DMS153 treated with DMSO at 0.1 percent for 48 hours (cell line): ENCODE measurements around the gene GGT5.
"Not testable (repeated sequence)": the region's sequence is repeated elsewhere in the genome, so short reads cannot be mapped to it uniquely, and the experiment has no call there.

Source experiments
- DNase-seq: peaks from one replicate; lab custom pipeline; 2025; ENCODE audit not compliant: unreplicated experiment; lab: John Stamatoyannopoulos, UW

GGT5 gene, protein sequence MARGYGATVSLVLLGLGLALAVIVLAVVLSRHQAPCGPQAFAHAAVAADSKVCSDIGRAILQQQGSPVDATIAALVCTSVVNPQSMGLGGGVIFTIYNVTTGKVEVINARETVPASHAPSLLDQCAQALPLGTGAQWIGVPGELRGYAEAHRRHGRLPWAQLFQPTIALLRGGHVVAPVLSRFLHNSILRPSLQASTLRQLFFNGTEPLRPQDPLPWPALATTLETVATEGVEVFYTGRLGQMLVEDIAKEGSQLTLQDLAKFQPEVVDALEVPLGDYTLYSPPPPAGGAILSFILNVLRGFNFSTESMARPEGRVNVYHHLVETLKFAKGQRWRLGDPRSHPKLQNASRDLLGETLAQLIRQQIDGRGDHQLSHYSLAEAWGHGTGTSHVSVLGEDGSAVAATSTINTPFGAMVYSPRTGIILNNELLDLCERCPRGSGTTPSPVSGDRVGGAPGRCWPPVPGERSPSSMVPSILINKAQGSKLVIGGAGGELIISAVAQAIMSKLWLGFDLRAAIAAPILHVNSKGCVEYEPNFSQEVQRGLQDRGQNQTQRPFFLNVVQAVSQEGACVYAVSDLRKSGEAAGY

DNA sequence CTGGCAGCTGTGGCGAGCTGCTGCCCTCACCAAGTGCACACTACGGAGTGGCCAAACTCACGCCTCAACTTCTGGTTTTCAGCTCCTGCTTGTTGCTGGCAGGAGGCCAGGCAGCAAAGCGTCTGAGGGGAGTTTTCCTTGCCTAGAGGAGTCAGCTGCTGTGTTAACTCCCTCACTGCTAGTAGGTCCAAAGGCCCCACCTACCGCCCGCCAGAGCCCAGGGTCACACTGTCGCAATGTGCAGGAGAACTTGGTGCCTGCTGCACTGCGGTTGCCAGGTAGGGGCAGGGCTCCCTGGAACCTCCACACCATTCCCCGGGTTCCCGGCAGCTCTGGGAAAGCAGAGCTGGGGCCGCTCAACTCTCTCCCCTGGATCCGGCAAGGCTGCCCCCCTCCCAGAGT lies at the start of gene GGT5:
Gene GGT5 (minus strand): TSS at position 53 of the 402 bp plus-strand sequence. CDS start 357 bp downstream, outside the sequence.
- DNase-seq, result not testable (repeated sequence)

- DNase-seq, result not testable (repeated sequence)
Observed at GRCh38 chr22:24292202-24292830, 47.4 kb upstream of the GGT5 start.

GRCh38 chr22:24291515-24292201 lies 46.8 kb upstream of the GGT5 start:
- no peak for DNase-seq

- no peak for DNase-seq
Observed at GRCh38 chr22:24290459-24290858, 45.6 kb upstream of the GGT5 start.

GRCh38 chr22:24289741-24290163 lies 44.9 kb upstream of the GGT5 start:
- no peak for DNase-seq

DNA sequence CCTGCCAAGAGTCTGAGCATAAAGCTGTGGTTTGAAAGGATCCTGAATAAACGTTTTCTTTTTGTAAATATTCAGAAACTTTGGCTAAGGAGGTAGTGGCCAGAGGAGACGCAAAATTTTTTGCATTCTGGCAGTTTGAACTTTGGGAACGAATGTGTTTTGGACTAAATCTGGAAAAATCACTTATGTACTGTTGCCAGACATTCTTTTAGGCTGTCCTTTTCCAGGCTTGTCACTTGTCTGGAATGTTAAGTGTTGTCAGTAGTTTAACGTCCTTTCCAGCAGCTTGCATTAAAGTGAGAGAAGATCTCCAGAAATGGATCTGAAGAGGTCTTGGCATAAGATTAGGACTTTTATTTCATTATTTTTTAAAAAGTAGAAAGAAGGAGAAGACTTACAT lies 44.2 kb upstream of the GGT5 start:
- DNase-seq, result no peak

DNA sequence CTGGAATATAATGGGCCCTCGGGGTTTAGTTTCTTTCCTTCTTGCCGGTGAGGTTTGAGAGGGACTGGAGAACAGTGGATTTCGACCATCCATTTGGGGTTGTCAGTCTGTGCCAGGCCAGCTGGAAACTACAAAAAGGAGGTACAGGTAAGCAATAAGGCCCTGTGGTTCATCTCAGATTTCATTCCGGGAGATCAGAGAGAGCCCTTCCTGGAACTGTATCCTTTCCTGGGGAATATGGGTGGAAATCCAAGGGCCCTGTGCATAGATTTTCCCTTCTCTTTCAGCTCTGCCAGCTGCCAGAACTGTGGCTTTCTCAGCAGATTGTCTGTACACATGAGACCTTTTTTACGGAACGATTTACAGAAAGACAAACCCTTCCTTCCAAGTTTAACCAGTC lies 42.9 kb upstream of the GGT5 start:
- DNase-seq, result not testable (repeated sequence)

GRCh38 chr22:24287212-24287611 lies 42.3 kb upstream of the GGT5 start:
- not testable (repeated sequence) for DNase-seq

- no peak for DNase-seq
Observed at GRCh38 chr22:24285245-24285644, 40.4 kb upstream of the GGT5 start.

DNA sequence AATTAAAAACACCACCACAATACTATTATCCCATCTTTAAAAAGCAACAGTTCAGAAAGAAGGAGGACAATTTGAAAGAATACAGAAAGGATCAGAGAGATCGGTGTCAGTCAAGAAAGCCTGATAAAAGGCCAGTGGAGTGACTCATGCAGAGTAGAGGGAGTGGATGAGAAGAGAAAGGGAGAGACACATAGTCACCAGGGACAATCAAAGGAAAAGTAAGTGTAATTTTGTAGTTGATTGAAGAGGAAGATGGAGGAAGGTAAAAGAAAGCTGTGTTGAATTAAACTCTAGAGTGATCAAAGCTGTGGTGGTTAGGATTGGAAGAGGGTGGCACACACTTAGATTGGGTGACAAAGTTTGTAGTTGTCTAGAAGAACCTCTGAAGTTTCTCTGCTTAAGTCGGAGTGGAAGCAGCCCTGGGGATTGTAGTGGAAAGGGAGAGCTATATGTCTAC lies 39.9 kb upstream of the GGT5 start:
- no peak for DNase-seq

- no peak for DNase-seq
Observed at GRCh38 chr22:24282401-24282800, 37.5 kb upstream of the GGT5 start.

DNA sequence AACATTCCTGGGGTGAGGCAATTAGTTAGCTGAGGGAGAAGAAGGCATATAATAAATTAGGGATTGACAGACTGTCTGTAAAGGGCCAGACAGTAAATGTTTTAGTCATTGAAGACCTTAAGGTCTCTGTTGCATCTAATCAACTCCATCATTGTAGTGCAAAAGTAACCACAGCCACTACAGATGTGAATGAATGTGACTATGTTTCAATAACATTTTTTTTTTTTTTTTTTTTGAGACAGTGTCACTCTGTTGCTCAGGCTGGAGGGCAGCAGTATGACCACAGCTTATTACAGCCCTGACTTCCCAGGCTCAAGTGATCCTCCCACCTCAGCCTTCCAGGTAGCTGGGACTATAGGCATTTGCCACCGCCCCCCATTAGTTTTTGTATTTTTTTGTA lies 35.5 kb upstream of the GGT5 start:
- DNase-seq, result not testable (repeated sequence)

DNA sequence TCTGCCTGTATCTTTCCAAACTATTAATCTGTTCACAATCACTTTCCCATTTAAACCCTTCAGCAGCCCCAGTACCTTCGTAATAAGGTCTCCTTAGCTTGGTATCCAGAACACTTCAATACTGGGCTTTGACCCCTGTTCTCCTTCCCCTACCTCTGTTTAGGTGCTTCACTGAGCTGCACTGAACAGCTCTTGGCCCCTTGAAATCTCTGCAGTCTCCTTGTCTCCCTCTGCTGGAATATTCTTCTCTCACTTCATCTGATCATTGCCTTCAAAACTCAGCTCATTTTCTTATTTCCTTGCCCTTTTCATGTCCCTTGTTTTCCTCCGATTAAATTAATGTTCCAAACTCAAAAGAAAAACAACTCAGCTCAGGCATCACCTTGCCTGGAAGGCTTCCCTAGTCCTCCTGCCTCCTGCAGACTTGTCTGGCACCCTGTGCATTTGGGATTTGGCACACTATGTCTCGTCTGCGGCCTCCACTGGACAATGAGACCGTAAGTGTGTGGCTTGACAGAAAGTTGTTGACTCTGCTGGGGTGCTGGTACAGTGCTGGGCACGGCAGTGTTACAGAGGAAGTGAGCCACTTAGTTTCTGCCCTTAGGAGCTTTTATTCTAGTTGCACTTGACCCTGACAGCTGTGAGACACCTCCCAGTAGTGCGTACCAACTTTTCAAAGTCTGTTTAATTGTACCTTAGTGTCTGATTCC lies 30.0 kb upstream of the GGT5 start:
- DNase-seq, result not testable (repeated sequence)

GRCh38 chr22:24273906-24274305 lies 29.0 kb upstream of the GGT5 start:
- DNase-seq, result not testable (repeated sequence)

- not testable (repeated sequence) for DNase-seq
Observed at GRCh38 chr22:24273031-24273430, 28.1 kb upstream of the GGT5 start.

DNA sequence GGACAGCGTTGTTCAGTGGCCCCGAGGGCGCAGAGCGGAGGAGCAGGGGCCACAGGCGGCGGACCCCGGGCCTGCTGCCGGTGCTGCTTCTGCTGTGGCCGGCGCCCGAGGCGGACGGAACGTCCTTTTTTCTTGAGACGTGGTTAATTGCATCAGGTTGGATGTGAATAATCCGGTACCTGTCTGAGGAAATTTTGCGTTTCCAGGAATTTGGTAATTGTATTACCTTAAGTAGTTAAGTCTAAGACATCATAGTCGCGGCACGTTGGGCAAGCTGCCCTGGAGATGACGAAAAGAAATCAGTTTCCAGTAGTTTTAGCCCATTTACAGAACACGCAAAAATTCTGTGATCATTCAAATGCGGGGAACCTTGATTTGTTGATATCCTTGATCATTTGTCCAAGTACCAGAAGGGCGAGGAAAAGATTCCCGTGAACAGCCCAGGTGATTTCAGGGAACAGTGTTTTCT lies 26.5 kb upstream of the GGT5 start:
- no peak for DNase-seq

DNA sequence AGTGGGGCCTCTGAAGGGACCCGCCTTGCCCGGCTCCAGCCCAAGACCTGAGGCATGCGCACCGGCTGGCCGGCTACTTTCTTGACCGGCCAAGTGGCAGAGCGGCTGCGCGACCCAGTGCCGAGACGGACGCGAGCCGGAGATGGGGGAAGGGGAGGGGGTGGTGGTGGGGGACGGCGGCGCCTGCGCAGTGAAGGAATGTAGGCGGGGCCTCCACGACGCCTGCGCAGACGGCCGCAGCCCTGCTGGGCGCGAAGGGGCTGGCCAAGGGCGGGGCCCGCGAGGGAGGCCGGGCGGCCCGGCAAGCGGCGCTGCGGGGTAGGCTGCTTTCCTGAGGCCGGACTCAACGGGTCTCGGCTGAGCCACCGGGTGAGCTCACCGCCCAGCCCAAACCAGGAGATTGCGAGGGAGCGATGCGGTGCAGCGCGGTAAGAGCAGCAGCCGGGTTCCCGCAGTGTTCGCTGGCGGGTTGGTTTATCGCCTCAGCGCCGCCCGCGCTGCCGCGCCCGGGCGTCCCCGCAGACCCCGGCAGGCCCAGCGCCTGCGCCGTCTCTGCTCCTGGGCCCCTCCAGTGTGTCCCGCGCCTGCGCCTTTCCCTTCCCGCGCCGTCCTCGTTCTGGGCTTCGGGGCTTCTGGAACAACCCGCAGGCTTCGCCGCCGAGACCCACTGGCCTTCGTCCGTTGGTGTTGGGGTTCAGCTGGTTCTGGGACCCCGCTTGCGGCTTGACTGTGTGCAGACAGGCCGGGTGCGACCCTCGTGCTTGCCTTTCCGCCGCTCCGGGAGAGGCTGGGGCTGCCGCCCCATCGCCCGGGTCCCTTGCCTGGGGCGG lies 25.9 kb upstream of the GGT5 start, which contains the start of gene SPECC1L:
Gene SPECC1L (plus strand): TSS at position 276 of the 830 bp plus-strand sequence. CDS start 31,401 bp downstream, outside the sequence.
- peak; percentile 87 for DNase-seq

- not testable (repeated sequence) for DNase-seq
Observed at GRCh38 chr22:24266495-24266894, 21.6 kb upstream of the GGT5 start.

DNA sequence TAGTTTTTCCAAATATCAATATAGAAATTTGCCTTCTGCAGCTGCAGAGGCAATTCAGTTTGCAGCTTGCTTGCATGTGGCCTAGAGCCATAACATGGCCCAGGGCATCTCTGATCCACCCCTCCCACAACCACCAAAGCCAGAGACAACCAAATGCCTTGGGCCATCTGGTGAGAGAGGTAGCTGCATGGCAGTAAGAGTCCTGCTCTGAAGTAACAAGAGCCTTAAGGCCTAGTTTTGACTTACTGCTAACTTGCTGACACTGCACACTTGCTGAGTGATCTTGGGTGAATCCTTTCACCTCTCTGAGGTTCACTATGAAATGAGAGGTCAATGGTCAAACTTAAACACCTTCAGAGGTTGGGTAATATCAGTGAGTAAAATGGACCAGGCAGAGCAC lies 20.9 kb upstream of the GGT5 start:
- DNase-seq, result no peak
